HG03571 (cell line): Measurements from ENCODE around the gene PTPN6.

Experiments used
- ATAC-seq: cut with Tn5 transposase; IDR thresholded peaks from one replicate; pipeline ENCODE4 v1.9.1; 2021; ENCODE audit not compliant: unreplicated experiment

The PTPN6 gene

GRCh38 chr12:6954316-6955107 is 3.4 kb downstream of the PTPN6 start:
- ATAC-seq: no peak

GRCh38 chr12:6955108-6956020 is 4.2 kb downstream of the PTPN6 start:
- no peak for ATAC-seq

GRCh38 chr12:6956021-6956727 is 5.0 kb downstream of the PTPN6 start:
- ATAC-seq: no peak

GRCh38 chr12:6957151-6957701 is 6.1 kb downstream of the PTPN6 start:
- no peak for ATAC-seq

GRCh38 chr12:6957741-6958608 is 6.8 kb downstream of the PTPN6 start:
- no peak for ATAC-seq

- no peak for ATAC-seq
These were observed 7.5 kb downstream of the PTPN6 start for GRCh38 chr12:6958609-6959057.

GRCh38 chr12:6959058-6959804 is 8.1 kb downstream of the PTPN6 start:
- peak; percentile 44 for ATAC-seq

- ATAC-seq: no peak
These were observed 8.8 kb downstream of the PTPN6 start for GRCh38 chr12:6959805-6960592.

GRCh38 chr12:6960593-6961277 is 9.6 kb downstream of the PTPN6 start:
- no peak for ATAC-seq

- no peak for ATAC-seq
These were observed 10.1 kb downstream of the PTPN6 start for GRCh38 chr12:6961278-6961694.

GRCh38 chr12:6961695-6962284 is 10.6 kb downstream of the PTPN6 start:
- no peak for ATAC-seq

- no peak for ATAC-seq
These were observed 11.3 kb downstream of the PTPN6 start for GRCh38 chr12:6962285-6963015.

GRCh38 chr12:6963016-6963731 is 12.0 kb downstream of the PTPN6 start:
- no peak for ATAC-seq

GRCh38 chr12:6963791-6964413 is 12.7 kb downstream of the PTPN6 start:
- no peak for ATAC-seq

- ATAC-seq: no peak
These were observed 13.5 kb downstream of the PTPN6 start for GRCh38 chr12:6964605-6965025.
